NT2/D1 (cell line): ENCODE data around the gene ANKLE2.
"Not testable (repeated sequence)": the region's sequence is repeated elsewhere in the genome, so short reads cannot be mapped to it uniquely, and the experiment has no call there.

Source experiments
- DNase-seq: peaks from one replicate; pipeline ENCODE4 v3.0.0-alpha.2; 2011; ENCODE audit warnings: low read depth, low spot score
- H3K27me3 ChIP-seq: 2 replicates; pipeline ENCODE4 v1.6.0; 2011; ENCODE audit warnings: mild to moderate bottlenecking; ENCODE audit not compliant: insufficient read length, insufficient read depth
- H3K36me3 ChIP-seq: 2 replicates; pipeline ENCODE4 v1.6.1; 2011; ENCODE audit warnings: mild to moderate bottlenecking, low read length, mixed read lengths; ENCODE audit not compliant: insufficient read depth, insufficient read length
- H3K4me1 ChIP-seq: 2 replicates; pipeline ENCODE4 v1.5.1; 2011; ENCODE audit not compliant: insufficient read depth, insufficient read length
- H3K4me3 ChIP-seq: 2 replicates; pipeline ENCODE4 v1.5.1; 2011; ENCODE audit warnings: low read depth; ENCODE audit not compliant: insufficient read length
- H3K9ac ChIP-seq: 2 replicates; pipeline ENCODE4 v1.6.0; 2011; ENCODE audit warnings: low read depth; ENCODE audit not compliant: insufficient read length
- H3K9me3 ChIP-seq: 2 replicates; pipeline ENCODE4 v1.5.1; 2011; ENCODE audit warnings: mild to moderate bottlenecking, low read length; ENCODE audit not compliant: insufficient read depth
- SUZ12 ChIP-seq: IDR thresholded peaks from 2 replicates; pipeline ENCODE4 v1.6.1; 2011; ENCODE audit not compliant: insufficient read length, insufficient read depth; ENCODE audit errors: extremely low read depth
- YY1 ChIP-seq: IDR thresholded peaks from 2 replicates; pipeline ENCODE4 v1.6.1; 2011; ENCODE audit not compliant: insufficient read length, insufficient read depth
- ZNF274 ChIP-seq: IDR thresholded peaks from 2 replicates; pipeline ENCODE4 v1.6.1; 2011; ENCODE audit warnings: mild to moderate bottlenecking, low read depth, low read length

The ANKLE2 gene

GRCh38 chr12:132801741-132802140, 40.1 kb upstream of the ANKLE2 start:
- DNase-seq, result no peak
- H3K27me3 ChIP-seq, result no peaks in the 10 kb centered on the region
- no peaks in the 10 kb centered on the region for H3K4me1 ChIP-seq
- TF ChIP-seq ZNF274 (no peak), YY1 (no peak), SUZ12 (no peak)
- H3K9me3 ChIP-seq, result no peaks in the 10 kb centered on the region
- peaks cover 89% of the 10 kb centered on the region for H3K36me3 ChIP-seq
- H3K9ac ChIP-seq, result no peak overlapping the region
- no peak overlapping the region for H3K4me3 ChIP-seq

DNA sequence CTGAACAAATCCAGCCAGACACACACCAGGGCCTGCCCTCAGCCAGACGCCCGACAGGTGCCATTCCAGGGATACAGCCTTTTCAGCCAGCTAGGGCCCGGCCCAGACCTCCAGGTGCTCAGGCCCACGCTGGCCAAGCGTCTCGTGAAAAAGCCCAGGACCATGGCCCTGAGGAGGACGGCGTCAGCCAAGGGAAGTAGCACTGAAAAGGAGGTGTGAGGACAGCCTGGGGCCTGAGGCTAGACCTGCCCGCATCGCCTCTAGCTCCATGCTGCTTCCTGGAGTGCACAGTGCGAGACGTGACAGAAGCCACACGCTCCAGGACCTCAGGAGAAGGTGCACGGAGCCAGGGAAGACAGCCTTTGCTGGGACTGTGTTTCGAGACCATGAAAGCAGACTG, 37.2 kb upstream of the ANKLE2 start:
- no peaks in the 10 kb centered on the region for H3K9me3 ChIP-seq
- TF ChIP-seq YY1, result no peak
- H3K9ac ChIP-seq, result no peak overlapping the region
- no peaks in the 10 kb centered on the region for H3K27me3 ChIP-seq
- no peak for DNase-seq
- peaks cover 90% of the 10 kb centered on the region for H3K36me3 ChIP-seq
- no peaks in the 10 kb centered on the region for H3K4me1 ChIP-seq
- H3K4me3 ChIP-seq, result no peak overlapping the region

DNA sequence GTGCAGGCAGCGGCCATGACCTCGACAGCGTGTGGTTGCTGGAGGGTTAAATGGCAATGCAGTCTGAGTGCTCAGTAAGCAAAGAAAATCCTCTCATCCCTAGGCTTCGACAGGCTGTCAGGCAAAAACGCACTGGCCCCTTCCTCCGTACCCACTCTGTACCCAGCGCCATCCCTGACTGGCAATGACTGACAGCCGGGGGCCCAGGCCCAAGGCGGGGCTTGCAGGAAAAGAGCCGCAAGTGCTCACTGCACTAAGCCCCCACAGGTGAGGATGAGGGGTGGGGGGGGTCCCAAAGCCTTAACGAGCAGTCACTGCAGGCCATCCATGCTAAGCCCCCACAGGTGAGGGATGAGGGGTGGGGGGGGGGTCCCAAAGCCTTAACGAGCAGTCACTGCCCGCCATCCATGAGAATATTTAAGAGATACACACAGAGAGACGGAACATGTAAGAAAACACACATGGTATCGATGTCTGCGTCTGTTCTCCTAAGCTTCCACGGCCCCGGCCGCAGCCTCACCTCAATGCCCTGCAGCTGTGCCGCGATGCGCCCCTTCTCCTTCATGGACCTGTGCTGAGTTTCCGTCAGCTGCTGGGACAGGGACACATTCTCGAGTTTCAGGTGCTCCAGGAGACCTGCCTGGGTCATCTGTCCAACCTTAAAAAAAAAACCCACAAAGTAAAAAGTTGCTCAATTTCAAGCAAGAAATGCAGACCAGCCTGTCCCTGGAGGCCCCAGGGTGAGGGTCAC, 36.4 kb upstream of the ANKLE2 start:
- Histone ChIP-seq H3K36me3 (peaks cover 85% of the 10 kb centered on the region), H3K4me3 (no peak overlapping the region), H3K4me1 (no peaks in the 10 kb centered on the region), H3K9me3 (no peaks in the 10 kb centered on the region), H3K27me3 (no peaks in the 10 kb centered on the region), H3K9ac (no peak overlapping the region)
- no peak for TF ChIP-seq SUZ12
- no peak for TF ChIP-seq YY1
- no peak for TF ChIP-seq ZNF274
- DNase-seq, result no peak

DNA sequence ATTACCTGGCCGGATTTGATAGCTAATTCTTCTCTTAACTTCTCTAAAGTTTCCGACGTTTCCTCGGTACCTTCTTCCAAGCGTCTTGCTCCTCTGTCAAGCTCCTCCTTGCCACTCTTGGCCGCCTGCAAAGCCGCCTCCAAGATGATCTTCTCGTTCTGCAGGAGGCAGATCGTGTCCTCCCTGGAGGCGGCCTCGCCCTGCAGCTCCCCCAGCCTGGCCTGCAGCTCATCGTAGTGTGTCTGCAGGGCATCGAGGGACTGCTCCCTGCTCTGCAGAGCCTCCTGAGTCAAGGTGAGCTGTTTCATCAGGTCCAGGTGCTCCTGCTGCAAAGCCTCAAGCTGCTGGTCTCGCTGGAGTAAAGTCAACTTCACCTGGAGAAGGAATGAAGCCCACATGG, 34.2 kb upstream of the ANKLE2 start:
- H3K27me3 ChIP-seq, result no peaks in the 10 kb centered on the region
- H3K4me1 ChIP-seq, result peaks cover 2% of the 10 kb centered on the region
- TF ChIP-seq ZNF274, result no peak
- TF ChIP-seq YY1, result no peak
- no peak for TF ChIP-seq SUZ12
- no peak for DNase-seq
- peaks cover 89% of the 10 kb centered on the region for H3K36me3 ChIP-seq
- H3K4me3 ChIP-seq, result no peak overlapping the region
- H3K9ac ChIP-seq, result no peak overlapping the region
- H3K9me3 ChIP-seq, result no peaks in the 10 kb centered on the region

DNA sequence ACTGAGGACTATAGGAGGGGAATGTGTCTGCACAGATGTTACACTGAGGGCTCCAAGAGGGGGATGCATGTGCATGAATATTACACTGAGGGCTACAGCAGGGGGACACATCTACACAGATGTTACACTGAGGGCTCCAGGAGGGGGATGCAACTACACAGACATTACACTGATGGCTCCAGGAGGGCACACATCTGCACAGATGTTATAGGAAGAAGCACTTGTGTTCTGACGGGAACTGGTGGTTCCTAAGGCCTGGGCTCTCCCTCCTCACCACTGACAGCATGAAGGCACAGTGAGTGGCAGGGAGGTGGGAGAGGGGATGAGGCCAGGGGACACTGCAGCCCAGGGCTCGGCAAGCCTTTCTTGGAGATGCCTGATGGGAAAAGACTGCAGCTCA, 30.3 kb upstream of the ANKLE2 start:
- H3K36me3 ChIP-seq, result peaks cover 78% of the 10 kb centered on the region
- not testable (repeated sequence) for DNase-seq, H3K4me3 ChIP-seq, H3K9ac ChIP-seq, H3K4me1 ChIP-seq, H3K9me3 ChIP-seq, H3K27me3 ChIP-seq

GRCh38 chr12:132789099-132789471, 27.5 kb upstream of the ANKLE2 start:
- Histone ChIP-seq H3K36me3 (peaks cover 79% of the 10 kb centered on the region), H3K4me1 (peaks cover 4% of the 10 kb centered on the region), H3K9ac (no peak overlapping the region), H3K27me3 (no peaks in the 10 kb centered on the region), H3K4me3 (no peak overlapping the region), H3K9me3 (no peaks in the 10 kb centered on the region)
- no peak for TF ChIP-seq SUZ12
- TF ChIP-seq ZNF274, result no peak
- no peak for TF ChIP-seq YY1
- no peak for DNase-seq

DNA sequence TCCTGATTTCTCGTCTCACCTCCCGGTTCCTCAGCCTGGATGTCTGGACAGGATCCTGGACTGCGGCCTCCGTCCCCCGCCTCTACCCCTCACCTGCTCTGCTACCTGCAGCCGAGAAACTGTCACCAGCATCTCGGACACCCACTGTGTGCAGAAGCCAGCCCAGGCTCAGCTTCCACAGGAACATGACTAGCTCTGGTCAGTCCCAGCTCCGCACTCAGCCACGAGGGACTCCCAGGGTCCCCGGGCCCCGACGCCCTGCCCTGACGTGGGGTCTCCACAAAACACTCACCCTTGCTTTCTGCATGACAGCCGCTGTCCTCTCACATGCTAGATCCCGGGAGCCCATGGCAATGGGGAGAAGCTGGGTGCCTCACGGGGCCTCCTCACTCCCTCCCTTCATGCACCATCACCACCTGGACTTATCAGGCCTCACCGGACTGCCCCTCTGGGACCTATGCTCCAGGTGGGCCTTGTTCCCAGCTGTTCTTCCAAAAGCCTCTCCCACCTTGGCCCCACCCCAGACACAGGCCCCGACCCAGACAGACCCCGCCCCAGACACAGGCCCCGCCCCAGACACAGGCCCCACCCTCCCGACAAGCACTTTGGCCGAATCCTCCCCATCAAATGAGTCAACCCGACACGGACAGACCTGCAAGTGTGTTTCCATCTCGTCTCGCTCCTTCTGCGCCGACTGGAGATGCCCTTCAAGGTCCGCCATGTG, 26.9 kb upstream of the ANKLE2 start:
- no peak overlapping the region for H3K4me3 ChIP-seq
- H3K9me3 ChIP-seq, result no peaks in the 10 kb centered on the region
- no peak for DNase-seq
- H3K36me3 ChIP-seq, result peaks cover 79% of the 10 kb centered on the region
- no peak overlapping the region for H3K9ac ChIP-seq
- peaks cover 4% of the 10 kb centered on the region for H3K4me1 ChIP-seq
- H3K27me3 ChIP-seq, result no peaks in the 10 kb centered on the region
- TF ChIP-seq ZNF274 (no peak), YY1 (no peak), SUZ12 (no peak)

GRCh38 chr12:132787877-132788276, 26.2 kb upstream of the ANKLE2 start:
- no peaks in the 10 kb centered on the region for H3K27me3 ChIP-seq
- H3K36me3 ChIP-seq, result peaks cover 84% of the 10 kb centered on the region
- DNase-seq, result no peak
- H3K9ac ChIP-seq, result no peak overlapping the region
- H3K4me1 ChIP-seq, result peaks cover 4% of the 10 kb centered on the region
- TF ChIP-seq YY1 (no peak), SUZ12 (no peak), ZNF274 (no peak)
- no peaks in the 10 kb centered on the region for H3K9me3 ChIP-seq
- H3K4me3 ChIP-seq, result no peak overlapping the region
